HG03095 (cell line): ENCODE measurements around the gene CYBC1.

Source experiments
- ATAC-seq: cut with Tn5 transposase; IDR thresholded peaks from one replicate; pipeline ENCODE4 v1.9.1; 2021; ENCODE audit warnings: moderate library complexity; ENCODE audit not compliant: unreplicated experiment

Gene CYBC1

DNA sequence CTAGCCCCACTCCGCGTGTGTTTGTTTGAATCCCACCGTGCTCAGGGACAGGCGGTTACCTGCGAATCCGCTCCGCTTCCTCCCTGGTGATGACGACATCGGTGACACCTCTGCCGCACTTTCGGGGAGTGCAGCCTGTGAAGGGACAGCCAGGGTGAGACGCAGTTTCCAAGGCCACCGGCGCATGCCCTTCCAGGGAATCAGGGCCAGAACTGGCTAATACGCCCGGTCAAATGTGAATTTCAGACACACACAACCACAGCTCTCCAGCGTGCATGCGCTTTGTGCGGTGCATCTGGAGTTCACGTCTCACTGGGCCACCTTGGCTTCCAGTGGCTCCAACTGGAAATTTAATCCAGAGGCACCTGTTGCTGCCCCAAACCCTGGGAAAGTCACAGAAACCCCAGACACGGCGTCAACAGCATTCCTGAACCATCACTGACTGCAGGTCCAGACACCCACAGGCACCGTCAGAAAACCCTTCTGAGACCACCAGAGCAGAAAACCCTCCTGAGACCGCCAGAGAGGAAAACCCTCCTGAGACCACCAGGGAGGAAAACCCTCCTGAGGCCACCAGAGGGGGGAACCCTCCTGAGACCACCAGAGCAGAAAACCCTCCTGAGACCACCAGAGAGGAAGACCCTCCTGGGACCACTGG lies 39.0 kb downstream of the CYBC1 start:
- ATAC-seq: no peak

DNA sequence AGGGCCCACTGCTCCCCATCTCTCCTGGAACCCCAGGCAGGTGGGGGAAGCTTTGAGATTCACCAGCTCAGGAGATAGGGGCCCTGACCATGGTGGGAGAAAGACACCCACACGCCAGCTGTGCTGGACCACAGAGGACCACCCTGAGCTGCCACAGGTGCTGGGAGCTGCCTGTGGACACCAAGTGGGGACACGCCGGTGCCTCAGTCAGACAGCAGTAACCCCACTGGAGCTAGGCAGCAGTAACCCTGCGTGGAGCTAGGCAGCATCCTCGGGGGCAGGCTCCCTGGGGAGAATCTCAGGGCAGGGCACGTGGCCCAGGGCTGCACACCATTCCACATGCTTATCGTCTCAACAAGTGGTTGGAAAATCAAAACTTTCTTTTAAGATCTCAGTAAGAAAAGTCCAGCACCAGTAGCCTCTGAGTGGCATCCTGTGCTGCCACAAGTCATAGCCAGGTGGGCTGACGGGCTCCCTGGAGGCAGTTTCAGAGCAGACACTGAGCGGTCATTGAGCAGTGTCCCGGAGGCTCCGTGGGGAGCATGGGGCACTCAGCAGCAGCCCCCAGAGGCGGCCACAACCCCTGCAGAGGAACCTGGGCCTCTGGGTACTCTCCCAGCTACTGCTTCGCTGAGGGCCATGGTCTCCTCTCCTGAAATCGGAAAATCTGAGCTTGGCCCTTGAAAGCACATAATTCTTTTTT lies 40.4 kb downstream of the CYBC1 start:
- ATAC-seq: no peak

DNA sequence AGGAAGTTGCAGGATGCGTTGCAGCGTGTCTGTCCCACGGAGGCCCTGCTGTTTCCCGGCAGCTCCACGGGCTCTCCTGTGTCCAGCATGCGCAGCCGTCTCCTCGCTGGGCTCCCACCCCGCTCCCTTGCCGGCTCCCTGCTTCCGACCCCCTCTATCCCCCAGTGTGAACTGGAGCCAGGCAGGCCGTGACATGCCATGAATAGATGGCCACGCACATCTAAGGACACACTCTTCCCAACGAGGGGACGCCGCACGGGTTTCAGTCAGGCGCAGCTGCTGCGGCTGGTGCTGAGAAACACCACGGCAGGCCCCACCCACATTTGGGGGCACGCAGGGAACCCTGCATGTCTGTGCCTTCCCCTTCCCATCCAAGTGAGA lies 41.6 kb downstream of the CYBC1 start:
- ATAC-seq: no peak

DNA sequence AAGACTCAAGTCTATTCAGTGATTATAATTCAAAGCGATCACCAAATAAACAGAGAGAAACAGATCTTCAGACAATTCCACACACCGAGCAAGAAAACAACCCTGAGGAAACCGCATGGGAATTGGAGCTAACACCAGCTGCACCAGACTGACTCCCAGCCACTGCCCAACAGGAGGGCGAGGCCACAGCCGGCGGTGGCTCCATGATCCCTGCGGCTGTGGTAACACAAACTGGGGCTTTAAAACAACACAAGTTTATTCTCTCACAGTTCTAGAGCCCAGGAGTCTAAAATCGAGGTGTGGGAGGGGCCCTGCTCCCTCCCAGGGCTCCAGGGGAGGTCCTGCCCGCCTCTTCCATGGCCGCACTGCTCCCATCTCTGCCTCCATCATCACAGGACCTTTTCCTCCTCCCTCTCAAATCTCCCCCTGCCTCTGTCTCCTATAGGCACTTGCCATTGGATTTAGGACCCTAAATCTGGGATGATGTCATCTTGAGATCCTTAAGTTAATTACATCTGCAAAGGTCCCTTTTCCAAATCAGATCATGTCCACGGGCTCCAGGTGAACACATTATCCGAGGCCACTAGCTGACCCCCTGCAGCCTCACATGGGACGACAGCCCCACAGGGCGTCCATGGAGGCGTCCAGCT lies 42.1 kb downstream of the CYBC1 start:
- no peak for ATAC-seq

DNA sequence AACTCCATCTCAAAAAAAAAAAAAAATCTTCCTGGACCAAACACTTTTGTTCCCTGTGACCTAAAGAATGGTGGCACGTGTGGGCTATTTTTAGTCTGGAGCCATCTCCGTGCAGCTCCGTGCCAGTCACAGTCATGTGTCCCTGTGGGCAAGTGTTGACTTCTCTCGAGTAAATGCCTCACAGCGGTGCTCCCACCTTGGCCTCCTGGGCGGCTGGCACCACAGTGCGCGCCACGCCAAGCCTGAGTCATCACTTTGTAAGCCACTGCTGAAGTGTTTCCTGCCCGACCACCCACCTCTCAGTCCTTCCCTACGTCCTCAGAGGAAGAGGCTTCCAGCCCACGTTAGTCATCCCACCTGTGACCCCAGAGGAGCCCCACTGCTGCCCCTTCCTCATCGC lies 43.3 kb downstream of the CYBC1 start:
- ATAC-seq: no peak

DNA sequence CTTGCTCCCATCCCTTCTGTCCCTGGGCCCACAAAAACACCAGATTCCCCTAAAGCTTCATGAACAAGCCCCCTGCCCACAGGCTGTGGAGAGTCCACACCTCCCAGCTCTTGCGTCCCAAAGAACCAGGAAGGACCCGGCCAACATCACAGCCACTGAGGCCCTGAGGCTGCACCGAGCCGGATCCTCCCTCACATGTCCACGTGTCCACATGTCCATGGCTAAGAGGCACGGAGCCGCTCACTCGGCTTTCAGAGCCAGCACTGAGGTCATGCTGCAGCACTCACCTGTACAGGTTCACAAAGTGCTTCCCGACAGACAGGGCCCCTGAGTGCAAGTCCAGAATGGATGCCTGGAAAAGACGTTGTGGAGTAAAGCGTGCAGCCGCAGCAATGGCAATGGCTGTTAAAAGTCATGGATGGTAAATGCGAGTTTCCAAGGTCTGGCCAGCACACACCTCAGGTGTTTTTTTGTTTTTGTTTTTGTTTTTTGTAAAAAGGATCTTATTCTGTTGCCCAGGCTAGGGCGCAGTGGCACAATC lies 44.4 kb downstream of the CYBC1 start:
- ATAC-seq: no peak

DNA sequence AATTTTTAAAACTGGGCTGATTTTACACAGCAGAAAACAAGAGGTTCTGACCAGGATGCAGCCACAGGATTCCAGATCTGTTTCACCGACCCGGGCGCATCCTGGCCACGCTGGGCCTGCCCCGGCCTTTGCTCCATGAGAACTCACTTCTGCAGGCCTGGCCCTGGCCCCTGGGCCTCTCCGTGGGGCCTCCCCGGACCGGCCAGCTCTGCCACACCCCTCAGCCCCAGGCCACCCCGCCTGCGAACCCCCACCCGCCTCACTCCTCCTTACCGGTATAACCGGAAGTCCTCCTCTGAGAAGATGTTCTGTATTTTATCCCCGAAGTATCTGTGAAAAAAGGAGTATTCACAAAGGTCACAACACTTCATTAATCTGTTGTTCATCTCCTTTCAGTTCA lies 45.5 kb downstream of the CYBC1 start:
- ATAC-seq: no peak

DNA sequence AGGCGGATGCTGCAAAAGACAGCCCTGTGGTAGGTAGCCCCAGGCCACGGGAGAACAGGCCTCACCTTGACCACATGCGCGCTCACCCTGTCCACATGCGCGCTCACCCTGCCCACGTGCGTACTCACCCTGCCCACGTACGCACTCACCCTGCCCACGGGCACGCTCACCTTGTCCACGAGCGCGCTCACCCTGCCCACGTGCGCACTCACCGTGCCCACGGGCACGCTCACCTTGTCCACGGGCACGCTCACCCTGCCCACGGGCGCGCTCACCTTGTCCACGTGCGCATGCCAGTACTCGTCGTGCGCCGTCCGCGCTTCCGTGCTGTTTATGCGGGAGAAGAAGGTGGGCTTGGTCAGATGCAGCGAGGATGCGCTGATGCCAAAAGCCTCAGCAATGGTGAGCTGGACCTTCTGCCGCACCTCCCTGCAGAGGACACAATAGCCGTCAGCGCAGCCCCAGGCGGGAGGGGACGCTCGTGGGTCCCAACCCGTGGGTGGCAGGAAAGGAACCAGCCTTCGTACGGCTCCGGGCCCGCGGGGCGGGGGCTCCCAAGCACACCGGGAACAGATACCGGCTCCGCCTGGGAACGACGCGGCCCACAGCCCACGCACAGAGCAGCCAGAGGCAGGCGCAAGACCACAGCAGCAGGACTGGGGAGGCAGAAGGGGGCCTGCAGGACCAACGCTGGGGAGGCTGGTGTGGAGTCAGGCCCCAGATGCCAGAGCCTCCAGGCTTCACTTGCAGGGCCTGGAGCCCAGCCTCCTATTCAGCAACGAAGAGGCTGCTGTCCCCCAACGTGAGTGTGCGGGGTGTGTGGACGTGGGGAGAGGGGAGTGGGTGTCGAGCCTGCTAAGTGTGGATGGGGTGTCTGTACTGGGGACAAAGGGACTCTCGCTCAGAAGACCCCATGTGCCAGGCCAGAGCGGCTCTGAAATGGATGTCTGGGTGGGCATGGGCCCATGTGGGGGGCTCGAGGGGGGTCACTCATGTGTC lies 46.6 kb downstream of the CYBC1 start:
- no peak for ATAC-seq

DNA sequence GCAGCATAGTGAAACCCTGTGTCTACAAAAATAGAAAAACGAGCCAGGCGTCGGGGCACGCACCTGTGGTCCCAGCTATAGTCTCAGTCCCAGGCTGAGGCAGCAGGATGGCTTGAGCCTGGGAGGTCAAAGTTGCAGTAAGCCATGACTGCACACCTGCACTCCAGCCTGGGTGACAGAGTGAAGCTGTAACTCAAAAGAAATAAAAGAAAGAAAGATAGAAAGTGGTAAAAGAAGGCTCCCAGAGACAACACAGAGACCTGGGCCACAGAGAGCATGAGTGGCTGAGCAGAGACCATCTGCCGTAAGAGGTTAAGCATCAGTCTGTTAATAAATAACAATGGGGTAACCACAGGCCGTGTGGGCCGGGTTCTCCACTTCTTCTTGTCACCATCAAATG lies 47.7 kb downstream of the CYBC1 start:
- ATAC-seq: peak; percentile 54

DNA sequence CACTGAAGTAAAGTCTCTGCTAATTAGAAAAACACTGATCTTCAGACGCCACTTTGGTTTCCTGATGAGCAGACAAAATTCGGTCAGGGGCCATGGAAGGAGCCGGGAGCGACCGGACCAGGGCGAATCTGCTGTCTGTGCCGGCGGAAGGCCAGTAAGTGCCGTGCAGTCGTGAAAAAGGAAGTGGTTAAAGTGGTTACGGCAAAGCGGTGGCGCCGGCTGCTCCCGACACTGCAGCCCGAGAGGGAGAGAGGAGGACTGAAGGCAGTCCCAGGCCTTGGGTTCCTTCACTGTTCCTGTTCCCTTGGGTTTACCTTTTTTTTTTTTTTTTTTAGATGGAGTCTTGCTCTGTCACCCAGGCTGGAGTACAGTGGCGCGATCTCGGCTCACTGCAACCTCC lies 49.7 kb downstream of the CYBC1 start:
- no peak for ATAC-seq

DNA sequence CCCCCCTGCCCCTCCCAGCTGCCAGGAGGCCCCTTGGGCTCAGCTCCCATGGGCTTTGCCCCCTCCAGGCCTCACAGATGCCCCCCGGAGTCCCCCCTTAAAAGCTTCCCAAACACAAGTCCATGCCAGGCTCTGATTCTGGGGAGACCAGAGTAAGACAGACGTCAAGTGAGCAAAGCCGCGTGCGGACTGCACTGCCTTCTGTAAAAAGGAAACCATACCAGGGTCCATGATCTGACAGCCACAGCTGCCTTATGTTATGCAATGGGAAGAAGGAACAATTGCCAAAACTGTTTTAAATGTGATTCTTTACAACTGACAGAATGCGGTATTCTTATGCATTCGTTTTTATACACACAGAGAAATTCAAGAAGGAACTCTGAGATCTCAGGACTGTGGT lies 50.3 kb downstream of the CYBC1 start:
- ATAC-seq: no peak

DNA sequence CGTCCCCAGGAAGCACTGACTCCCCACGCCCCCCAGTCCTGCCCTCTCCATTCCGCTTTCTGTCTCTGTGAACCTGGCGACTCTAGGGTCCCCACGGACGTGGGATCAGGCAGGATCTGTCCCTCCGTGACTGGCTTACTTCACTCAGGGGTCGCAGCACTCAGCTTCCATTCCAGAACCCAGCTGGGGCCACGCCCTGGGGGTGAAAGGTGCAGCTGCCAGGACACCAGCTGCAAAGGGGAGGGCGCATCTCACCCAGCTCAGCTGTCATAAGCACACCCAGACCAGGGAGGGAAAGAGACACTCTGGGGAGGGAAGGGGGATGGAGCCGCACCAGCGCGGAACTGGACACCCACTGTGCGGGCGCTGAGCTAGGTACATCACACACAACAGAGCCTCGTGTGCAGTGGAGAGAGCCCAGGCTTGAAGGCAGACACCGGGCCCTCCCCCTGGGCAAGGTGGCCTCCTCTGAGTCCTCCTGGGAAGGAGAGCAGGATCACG lies 50.9 kb downstream of the CYBC1 start:
- ATAC-seq: no peak

DNA sequence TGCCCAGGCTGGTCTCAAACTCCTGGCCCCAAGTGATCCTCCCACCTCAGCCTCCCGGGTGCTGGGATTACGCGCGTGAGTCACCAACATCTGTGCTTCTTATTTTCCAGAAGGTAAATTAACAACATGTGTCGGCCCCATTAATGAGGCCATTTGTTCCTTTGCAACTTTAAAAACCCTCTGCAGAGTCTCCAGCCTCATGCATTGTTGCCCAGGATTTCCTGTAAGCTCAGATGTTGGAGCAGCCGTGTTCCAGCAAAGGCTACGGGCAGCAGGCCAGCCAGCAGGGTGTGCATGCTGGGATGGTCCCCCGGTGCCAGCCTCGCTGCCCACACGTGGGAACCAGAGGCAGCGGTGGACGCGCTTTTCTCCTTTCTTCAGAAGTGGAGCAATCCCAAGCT lies 51.5 kb downstream of the CYBC1 start:
- no peak for ATAC-seq

DNA sequence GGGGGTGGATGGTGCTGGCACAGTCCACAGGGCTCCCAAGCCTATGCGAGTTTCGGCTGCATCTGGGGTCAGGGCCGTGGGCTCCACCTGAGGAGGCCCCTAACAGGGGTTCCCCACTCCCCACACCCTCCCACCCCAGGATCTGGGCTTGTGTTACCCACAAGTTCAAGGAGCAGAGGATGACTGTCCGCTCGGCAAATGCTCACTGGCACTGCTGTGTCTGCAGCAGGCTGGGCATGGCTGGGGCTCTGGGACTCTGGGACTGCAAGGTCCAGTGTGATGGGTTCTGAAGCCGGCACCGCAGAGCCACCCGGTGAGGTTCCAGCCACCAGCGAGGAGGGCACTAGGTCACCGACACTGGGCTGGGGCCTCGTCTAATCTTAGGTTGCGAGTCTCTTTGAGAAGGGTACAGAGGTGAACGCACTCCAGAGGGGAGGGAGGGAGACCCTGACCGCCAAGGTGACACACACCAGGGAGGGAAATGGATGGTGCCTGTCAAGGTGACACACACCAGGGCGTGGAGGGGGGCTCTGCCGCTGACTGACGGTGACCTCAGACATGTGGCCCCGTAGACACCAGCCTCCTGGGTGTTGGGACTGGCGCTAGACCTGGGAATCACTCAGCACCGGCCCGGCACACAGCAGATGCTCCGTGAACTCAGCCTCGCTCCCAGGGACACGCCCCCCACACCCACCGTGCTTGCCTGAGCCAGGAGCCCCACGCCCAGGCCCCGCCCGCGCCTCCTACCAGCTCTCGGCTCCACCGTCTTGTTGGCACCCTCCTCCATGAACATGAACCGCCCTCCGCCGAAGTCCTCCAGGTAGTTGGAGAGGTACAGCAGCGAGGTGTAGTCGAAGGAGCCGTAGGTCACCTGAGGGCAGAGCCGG lies 52.9 kb downstream of the CYBC1 start:
- ATAC-seq: no peak

DNA sequence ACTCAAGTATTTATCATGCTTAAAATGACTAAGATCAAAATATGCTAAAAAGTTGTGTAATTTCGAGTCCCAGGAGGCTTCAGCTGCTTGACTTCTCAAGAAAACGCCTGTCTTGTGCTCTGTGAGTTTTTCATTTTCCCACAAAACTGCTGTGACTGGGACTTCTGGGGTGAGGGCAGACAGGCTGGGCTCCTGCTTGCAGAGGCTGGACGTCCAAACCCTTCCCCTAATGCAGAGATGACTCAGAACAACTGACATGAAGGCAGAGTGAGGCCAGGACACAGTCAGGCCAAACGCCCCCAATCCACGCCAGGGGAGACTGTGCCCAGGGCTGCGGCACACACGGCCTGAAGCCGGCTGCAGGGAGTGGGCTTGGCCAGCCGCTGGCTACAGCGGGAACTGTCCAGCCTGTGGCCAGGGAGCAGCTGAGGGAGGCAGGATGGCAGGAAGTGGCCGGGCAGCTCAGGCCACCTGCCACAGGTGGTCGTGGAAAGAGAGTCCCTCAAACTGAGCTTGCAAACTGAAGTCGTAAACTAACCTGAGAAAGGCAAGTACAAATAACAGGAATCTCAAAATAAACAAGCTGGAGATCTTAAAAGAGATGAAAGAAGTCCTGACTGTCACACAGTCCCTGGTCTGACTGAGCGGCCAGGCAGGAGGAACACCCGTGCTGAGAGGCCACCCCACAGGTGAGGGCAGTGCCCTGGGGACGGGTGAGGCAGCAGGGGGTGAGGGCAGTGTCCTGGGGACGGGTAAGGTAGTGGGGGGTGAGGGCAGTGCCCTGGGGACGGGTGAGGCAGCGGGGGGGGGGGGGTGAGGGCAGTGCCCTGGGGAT lies 53.7 kb downstream of the CYBC1 start:
- ATAC-seq: no peak

DNA sequence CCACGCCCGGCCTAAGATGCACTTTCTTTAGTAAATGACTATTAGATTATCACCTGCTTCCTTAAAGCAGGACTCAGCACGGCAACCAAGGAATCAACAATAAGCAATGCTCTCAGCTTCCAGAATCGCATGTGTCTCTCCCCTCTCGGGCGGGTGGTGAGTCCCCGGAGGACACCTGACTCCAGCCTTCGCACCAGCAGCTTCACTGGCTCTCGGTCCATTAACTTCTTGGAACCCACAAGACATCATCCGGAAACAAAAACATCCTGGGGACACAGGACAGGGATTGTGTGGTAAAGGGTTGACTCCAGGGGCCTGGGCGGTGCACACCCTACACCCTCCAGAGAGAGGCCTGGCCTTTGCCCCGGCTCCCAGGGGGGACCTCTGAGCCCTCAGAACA lies 56.3 kb downstream of the CYBC1 start:
- no peak for ATAC-seq

DNA sequence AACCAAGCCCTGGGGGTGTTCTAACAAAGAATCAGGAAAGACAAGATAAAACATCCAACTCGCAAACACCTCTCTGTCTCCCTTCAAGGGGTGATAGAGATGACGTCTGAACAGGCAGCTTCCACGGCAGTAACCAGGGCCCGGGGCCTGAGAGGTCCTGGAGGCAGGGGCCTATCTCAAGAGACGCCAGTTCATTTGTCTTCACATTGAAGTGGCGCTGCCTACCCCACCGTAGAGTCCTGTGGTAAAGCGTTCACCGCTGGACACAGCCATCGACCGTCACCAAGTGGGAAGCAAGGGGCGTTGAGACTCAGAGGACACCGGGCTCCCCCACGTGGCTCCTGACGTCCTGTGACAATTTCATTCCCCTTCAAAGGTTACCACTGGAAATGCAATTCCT lies 57.6 kb downstream of the CYBC1 start:
- ATAC-seq: no peak
